ELR (cell line): ENCODE measurements around the gene CLIP2.
"Not testable (repeated sequence)": the region's sequence is repeated elsewhere in the genome, so short reads cannot be mapped to it uniquely, and the experiment has no call there.

ENCODE experiments used
- DNase-seq: peaks from one replicate; pipeline ENCODE4 v3.0.0-alpha.2; 2015; ENCODE audit warnings: low read depth

Gene CLIP2

GRCh38 chr7:74371381-74372341, 82.5 kb downstream of the CLIP2 start:
- DNase-seq, result no peak

GRCh38 chr7:74372511-74373111, 83.4 kb downstream of the CLIP2 start:
- DNase-seq, result no peak

- DNase-seq, result no peak
These were observed 84.3 kb downstream of the CLIP2 start for GRCh38 chr7:74373536-74373935.

GRCh38 chr7:74375726-74376220, 86.6 kb downstream of the CLIP2 start:
- DNase-seq, result no peak

GRCh38 chr7:74376256-74377036, 87.2 kb downstream of the CLIP2 start:
- DNase-seq, result no peak

- no peak for DNase-seq
These were observed 90.7 kb downstream of the CLIP2 start for GRCh38 chr7:74379938-74380337.

GRCh38 chr7:74380720-74381119, 91.5 kb downstream of the CLIP2 start:
- DNase-seq, result no peak

GRCh38 chr7:74384086-74384485, 94.9 kb downstream of the CLIP2 start:
- not testable (repeated sequence) for DNase-seq

GRCh38 chr7:74384854-74385253, 95.6 kb downstream of the CLIP2 start:
- DNase-seq, result not testable (repeated sequence)

GRCh38 chr7:74387606-74388005, 98.4 kb downstream of the CLIP2 start:
- no peak for DNase-seq

- DNase-seq, result no peak
These were observed 99.7 kb downstream of the CLIP2 start for GRCh38 chr7:74388880-74389415.

GRCh38 chr7:74393722-74394121, 104.5 kb downstream of the CLIP2 start:
- DNase-seq, result peak; percentile 62

- DNase-seq, result peak; percentile 51
These were observed 105.4 kb downstream of the CLIP2 start for GRCh38 chr7:74394601-74395000.

- no peak for DNase-seq
These were observed 106.6 kb downstream of the CLIP2 start for GRCh38 chr7:74395745-74396311.

- DNase-seq, result no peak
These were observed 107.8 kb downstream of the CLIP2 start for GRCh38 chr7:74396993-74397392.

- no peak for DNase-seq
These were observed 109.2 kb downstream of the CLIP2 start for GRCh38 chr7:74398426-74398825.

- no peak for DNase-seq
These were observed 109.8 kb downstream of the CLIP2 start for GRCh38 chr7:74399006-74399405.

- no peak for DNase-seq
These were observed 111.4 kb downstream of the CLIP2 start for GRCh38 chr7:74400420-74401136.

GRCh38 chr7:74401137-74401859, 112.1 kb downstream of the CLIP2 start:
- DNase-seq, result peak; percentile 72

- DNase-seq, result not testable (repeated sequence)
These were observed 113.5 kb downstream of the CLIP2 start for GRCh38 chr7:74402668-74403067.
